Stimulated activated CD4-positive, alpha-beta T cell treated with anti-CD3 and anti-CD28 coated beads, Interleukin-15, amount 100 ng/mL, for 1 hour (primary cell): Measurements from ENCODE around the gene TMEM131.
A peak's percentile ranks its signal among the peaks of the same experiment; 100 is the strongest.

Experiments
- DNase-seq, 2 donors: peaks; one replicate each; pipeline ENCODE4 v3.0.0-alpha.2; 2020; ENCODE audit warnings: low read depth in 1 of 2, low spot score in 1 of 2

The TMEM131 gene

GRCh38 chr2:97765933-97766332 is 229.8 kb downstream of the TMEM131 start:
- no peak for DNase-seq

DNA sequence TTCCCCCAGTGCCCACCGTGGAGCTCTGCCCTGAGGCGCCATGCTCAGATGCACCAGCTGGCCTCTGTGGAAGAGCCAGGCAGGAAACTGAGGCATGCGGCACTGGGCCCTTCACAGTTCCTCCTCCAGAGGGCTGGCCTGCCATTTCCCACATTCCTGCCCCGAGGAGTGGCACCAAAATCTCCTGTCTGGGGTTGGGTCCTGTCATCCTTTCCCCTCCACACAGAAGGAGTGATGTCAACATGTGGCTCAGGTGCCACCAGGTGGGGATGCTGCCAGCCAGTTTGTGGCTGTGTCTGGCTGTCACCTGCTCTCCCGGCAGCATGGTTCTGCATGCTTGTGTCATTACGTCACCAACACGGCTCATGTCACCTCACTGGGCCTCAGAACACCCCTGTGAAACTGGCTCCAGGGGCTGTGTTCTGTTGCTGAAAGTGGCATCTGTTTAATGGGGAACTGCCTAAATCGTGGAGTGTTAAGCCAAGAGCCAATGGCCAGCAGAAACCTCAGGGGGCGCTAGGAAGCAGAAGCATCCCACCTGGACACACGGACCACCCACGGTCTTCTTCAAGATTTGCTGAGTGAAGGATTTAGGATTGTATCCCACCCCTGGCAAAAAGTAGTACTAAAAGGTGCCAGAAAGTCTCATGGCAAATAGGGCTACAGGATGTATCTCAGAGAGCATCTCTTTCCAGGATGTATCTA is 231.0 kb downstream of the TMEM131 start:
- no peak for DNase-seq

GRCh38 chr2:97763176-97763845 is 232.4 kb downstream of the TMEM131 start:
- no peak for DNase-seq

DNA sequence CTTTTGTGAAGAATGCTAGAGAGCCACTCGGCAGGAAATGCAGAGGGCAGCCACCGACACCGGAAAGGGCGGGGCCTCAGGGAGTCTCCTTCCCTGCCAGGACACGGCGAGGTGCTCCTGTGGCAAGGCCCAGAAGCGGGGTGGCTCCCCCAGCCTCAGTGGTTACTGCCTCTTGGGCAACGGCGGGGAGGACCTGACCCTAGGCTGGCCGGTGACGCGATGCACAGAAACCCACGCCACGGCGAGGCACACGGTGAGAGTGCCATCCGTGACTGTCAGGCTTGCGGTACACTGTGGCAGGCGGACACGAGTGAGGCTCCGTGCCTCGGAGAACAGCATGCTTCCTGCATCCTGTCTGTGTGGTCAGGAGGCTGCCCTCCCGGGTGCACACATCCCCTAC is 234.6 kb downstream of the TMEM131 start:
- DNase-seq: peak in 1 of 2 donors; percentile 24

DNA sequence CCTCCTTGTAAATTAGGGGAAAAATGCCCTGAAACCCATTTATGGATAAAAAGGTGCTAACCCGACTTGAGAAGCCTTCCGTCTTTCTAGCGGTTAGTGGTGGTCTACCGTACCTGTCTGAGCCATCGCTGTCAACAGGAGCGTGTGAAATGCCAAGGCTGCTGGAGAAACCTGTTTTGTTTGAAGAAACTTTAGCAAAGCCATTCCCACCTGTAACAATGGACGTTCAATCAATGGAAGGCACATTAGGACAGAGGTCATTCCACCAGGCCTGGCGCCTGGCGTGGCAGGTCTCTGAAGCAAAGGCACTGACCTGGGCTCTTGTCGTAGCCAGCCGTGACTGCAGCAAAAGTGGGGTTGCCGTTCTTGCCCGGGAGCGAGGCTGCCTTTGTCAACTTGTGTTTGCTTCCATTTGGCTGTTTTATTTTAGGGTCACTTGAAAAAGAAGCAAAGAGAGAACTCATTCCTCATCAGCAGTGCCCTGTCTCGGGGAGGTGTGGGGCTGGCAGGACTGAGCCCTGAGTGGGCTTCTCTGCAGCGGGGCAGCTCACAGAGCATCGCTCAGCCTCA is 235.2 kb downstream of the TMEM131 start:
- DNase-seq: no peak

GRCh38 chr2:97759727-97760407 is 235.9 kb downstream of the TMEM131 start:
- no peak for DNase-seq

GRCh38 chr2:97758131-97758705 is 237.5 kb downstream of the TMEM131 start:
- DNase-seq: no peak

GRCh38 chr2:97757062-97757461 is 238.7 kb downstream of the TMEM131 start:
- no peak for DNase-seq

DNA sequence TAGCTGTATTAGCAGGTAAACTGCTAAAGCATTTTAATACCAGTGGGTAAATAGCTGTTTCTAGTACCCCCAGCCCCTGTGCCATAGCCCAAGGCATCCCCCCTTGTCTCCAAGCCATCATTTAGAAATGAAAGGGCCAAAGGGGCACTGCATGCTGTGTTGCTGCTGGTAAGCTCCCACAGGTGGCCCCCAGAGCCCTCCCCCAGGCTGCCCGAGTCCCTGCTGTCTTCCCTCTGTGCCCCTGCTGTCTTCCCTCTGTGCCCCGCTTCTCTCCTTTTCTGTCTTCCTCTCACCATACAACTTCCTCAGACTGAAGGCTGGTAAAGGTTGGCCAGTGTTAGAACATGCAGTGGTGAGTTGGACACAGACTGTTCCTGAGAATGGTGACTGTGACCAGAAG is 240.3 kb downstream of the TMEM131 start:
- DNase-seq: no peak

- DNase-seq: no peak
Measured at GRCh38 chr2:97754690-97755346, 240.9 kb downstream of the TMEM131 start.

- no peak for DNase-seq
Measured at GRCh38 chr2:97752342-97753334, 243.1 kb downstream of the TMEM131 start.

DNA sequence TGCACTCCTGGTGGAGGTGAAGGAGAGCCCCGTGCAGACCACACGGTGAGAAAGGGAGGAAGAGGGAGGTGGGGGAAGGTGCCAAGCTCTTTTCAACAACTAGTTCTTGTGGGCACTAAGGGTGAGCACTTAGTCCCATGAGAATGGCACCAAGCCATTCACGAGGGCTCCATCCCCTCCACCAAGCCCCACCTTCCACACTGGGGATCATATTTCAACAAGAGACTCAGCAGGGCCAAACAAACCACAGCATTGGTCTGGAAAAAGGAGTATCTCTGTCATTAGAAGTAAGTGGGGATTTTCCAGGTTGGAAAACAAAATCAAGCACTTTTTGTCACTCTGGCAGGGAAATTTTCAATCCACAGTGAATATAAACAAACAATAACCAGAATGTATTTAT is 244.0 kb downstream of the TMEM131 start:
- no peak for DNase-seq

DNA sequence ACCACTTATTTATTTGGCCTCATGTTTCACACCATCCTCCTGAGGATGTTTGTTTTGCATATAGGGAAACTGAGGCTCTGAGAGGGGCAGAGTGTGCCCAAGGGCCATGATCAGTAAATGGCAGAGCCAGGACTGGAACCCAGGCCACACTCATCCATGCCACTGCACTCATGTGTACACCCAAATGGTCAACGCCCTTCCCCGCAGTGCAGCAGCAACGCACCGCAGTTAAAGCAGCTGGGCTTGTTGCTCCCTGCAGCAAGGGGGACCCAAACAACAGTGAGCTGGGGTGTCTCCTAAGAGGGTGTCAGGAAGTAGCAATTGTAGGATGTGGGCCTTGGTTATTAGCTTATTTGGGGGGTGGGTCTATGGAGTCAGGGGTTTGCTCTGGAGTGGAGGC is 245.7 kb downstream of the TMEM131 start:
- DNase-seq: no peak

DNA sequence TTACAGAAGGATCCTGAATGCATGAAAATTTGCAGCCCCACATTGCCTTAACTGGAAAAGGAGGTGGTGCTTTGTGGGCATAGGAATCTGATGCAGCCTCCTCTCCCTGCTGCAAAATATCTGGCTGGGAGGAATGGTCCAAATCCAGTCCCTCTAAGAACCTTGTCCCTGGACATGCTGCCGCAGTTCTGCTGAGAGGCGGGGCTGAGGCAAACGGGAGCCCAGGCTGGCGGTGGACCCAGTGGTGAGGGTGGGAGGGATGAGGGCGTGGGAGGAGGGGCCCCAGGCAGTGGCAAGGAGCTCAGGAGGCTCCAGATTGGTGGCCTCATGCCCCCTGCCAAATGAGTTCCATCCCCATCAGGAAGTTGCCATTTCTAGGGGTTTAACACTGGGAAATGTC is 246.2 kb downstream of the TMEM131 start:
- no peak for DNase-seq

- DNase-seq: no peak
Measured at GRCh38 chr2:97747716-97748115, 248.0 kb downstream of the TMEM131 start.

DNA sequence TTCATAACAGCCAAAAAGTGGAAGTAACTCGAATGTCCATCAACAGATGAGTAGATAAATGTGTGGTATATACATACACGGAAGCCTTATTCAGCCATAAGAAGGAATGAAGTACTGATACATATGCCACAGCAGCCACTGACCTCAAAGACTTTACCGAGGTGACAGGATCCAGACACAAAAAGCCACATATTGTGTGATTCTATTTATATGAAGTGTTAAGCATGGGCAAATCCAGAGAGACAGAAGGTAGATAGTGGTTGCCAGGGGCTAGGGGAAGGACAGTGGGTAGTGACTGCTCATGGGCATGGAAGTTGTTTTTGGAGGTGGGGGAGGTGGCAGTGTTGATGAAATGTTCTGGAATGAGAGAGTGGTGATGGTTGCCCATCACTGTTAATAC is 248.5 kb downstream of the TMEM131 start:
- no peak for DNase-seq

DNA sequence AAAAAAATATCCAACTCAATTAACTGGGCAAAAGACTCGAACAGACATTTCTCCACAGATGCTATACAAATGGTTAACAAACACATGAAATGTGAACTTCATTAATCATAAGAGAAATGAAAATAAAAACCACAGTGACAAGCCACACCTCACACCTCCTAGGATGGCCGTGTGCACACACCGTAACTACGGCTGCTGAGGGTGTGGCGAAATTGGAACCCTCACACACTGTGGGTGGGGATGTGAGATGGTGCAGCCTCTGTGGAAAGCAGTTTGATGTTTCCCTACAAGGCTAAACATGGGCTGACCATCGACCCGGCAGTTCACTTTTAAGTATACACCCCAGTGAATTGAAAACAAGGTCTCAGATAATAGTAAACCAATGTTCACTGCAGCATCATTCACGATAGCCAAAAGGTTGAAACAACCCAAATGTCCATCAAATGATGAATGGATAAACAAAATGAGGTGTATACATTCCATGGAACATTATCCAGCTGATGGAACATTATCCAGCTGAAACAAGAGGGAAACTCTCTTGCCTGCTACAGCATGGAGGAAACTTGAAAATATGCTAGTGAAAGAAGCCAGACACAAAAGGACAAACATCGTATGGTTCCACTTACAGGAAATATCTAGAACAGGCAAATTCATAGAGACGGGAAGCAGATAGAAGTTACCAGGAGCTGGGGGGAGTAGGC is 250.1 kb downstream of the TMEM131 start:
- DNase-seq: peak in 1 of 2 donors; percentile 20

GRCh38 chr2:97743913-97744312 is 251.8 kb downstream of the TMEM131 start:
- no peak for DNase-seq

DNA sequence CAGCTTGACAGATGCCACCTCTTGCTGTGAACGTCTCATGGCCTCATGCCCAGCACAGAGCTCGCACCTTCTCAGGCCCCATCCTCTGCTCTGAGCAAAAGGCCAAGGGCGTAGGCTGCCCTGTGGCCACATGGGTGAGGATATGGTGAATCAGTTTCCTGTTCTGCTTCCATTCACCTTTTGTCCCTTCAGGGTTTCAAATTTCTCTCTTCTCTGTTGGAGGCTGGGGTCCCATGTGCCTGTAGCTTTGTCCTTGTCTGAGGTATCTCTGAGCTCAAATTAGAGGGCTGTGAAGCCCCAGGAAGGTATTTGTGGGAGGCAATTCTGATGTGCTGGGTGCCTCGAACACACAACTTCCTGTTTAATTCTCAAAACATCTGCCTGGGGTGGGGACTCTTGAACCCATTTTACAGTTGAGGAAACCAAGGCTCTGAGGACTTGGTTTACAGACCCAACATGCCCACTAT is 253.3 kb downstream of the TMEM131 start:
- no peak for DNase-seq
